H1 (cell line): ENCODE measurements around the gene GNAO1. TPM values are rescaled to one million over a fixed set of nuclear protein-coding genes. Genes with fewer than 3 reads are reported as not detected.

Experiments used
- CTCF ChIA-PET: fragments of 300-600 bp; sonication (Branson Sonifier 250); formaldehyde crosslinking; loops from one replicate; lab custom pipeline; 2021; ENCODE audit not compliant: partially characterized antibody; lab: Charles Lee
- POLR2A ChIA-PET: fragments of 300-600 bp; sonication (Branson Sonifier 250); formaldehyde crosslinking; loops from one replicate; lab custom pipeline; 2021; ENCODE audit warnings: inconsistent platforms; ENCODE audit not compliant: partially characterized antibody; lab: Charles Lee
- DNase-seq, 2 experiments: peaks; one replicate each; pipeline versions ENCODE4 v3.0.0 to v3.0.0-alpha.2; 2010 to 2022; ENCODE audit warnings: low spot score in 2 of 2, low read depth in 1 of 2, mixed read lengths in 1 of 2
- FAIRE-seq: peaks from 2 replicates; lab custom pipeline; 2011; peaks lifted over from hg19 to GRCh38; lab: Jason Lieb, UNC
- H2AFZ ChIP-seq: 2 replicates; pipeline ENCODE4 v1.8.1; 2012; ENCODE audit warnings: low read length, inconsistent platforms
- H2AK5ac ChIP-seq: 2 replicates; pipeline ENCODE4 v1.6.1; 2013; ENCODE audit warnings: low read depth, low read length
- H2BK120ac ChIP-seq: replicated peaks from 2 replicates; pipeline ENCODE3; 2013; ENCODE audit warnings: low read depth, low read length, inconsistent platforms
- H2BK12ac ChIP-seq: 2 replicates; pipeline ENCODE4 v1.6.1; 2013; ENCODE audit warnings: low read depth, low read length
- H2BK15ac ChIP-seq: 2 replicates; pipeline ENCODE4 v1.6.1; 2013; ENCODE audit warnings: low read length
- H2BK20ac ChIP-seq: 2 replicates; pipeline ENCODE4 v1.6.1; 2013; ENCODE audit warnings: low read length
- H2BK5ac ChIP-seq: 2 replicates; pipeline ENCODE4 v1.6.1; 2013; ENCODE audit warnings: low read depth, low read length
- H3K14ac ChIP-seq: 2 replicates; pipeline ENCODE4 v1.6.1; 2013; ENCODE audit warnings: inconsistent platforms; ENCODE audit not compliant: insufficient read length
- H3K18ac ChIP-seq: 2 replicates; pipeline ENCODE4 v1.6.1; 2013; ENCODE audit warnings: low read length; ENCODE audit errors: extremely low read depth
- H3K23ac ChIP-seq: 2 replicates; pipeline ENCODE4 v1.6.1; 2013; ENCODE audit warnings: inconsistent platforms; ENCODE audit not compliant: insufficient read length
- H3K23me2 ChIP-seq: 2 replicates; pipeline ENCODE4 v1.6.1; 2013; ENCODE audit warnings: low read depth, low read length
- H3K27ac ChIP-seq: 2 replicates; pipeline ENCODE4 v1.6.1; 2011; ENCODE audit warnings: low read depth, low read length, inconsistent platforms
- H3K27me3 ChIP-seq, 4 experiments: replicated peaks in 1 of 4; 1 replicate in 1 of 4; 2 replicates in 3 of 4; pipeline versions ENCODE4 v1.6.1 to v1.8.1; 2011 to 2013; ENCODE audit warnings: low read length in 3 of 4, mild to moderate bottlenecking in 3 of 4, inconsistent platforms in 2 of 4, mixed read lengths in 2 of 4, moderate library complexity in 1 of 4; ENCODE audit not compliant: control insufficient read depth in 3 of 4, insufficient read depth in 3 of 4; ENCODE audit errors: extremely low read depth in 1 of 4
- H3K36me3 ChIP-seq, 4 experiments: 2 replicates each; pipeline versions ENCODE4 v1.6.1 to v1.8.1; 2011 to 2013; ENCODE audit warnings: mild to moderate bottlenecking in 4 of 4, low read length in 3 of 4, moderate library complexity in 2 of 4, control low read depth in 1 of 4, inconsistent platforms in 1 of 4; ENCODE audit not compliant: insufficient read depth in 4 of 4, control insufficient read depth in 2 of 4
- H3K4ac ChIP-seq: replicated peaks from 2 replicates; pipeline ENCODE3; 2013; ENCODE audit warnings: low read length, low read depth, mixed read lengths, inconsistent platforms; ENCODE audit not compliant: insufficient read length
- H3K4me1 ChIP-seq, 4 experiments: replicated peaks in 1 of 4; 1 replicate in 1 of 4; 2 replicates in 3 of 4; pipeline versions ENCODE4 v1.6.1 to v1.8.1; 2011 to 2013; ENCODE audit warnings: low read length in 3 of 4, inconsistent platforms in 2 of 4, mixed read lengths in 1 of 4; ENCODE audit not compliant: insufficient read depth in 4 of 4, control insufficient read depth in 3 of 4
- H3K4me2 ChIP-seq, 2 experiments: 2 replicates each; pipeline versions ENCODE4 v1.6.1 to v1.8.1; 2011 to 2013; ENCODE audit warnings: low read depth in 2 of 2, low read length in 2 of 2, control low read depth in 1 of 2, inconsistent platforms in 1 of 2, mild to moderate bottlenecking in 1 of 2; ENCODE audit not compliant: insufficient read depth in 1 of 2
- H3K4me3 ChIP-seq, 4 experiments: fragments of 200-600, 300-600 bp in 1 of 4; sonication (generic), shearing (Covaris generic), sonication (Bioruptor Twin) in 1 of 4; 2 replicates each; pipeline versions ENCODE4 v1.5.1 to v1.8.1; 2011 to 2016; ENCODE audit warnings: low read length in 4 of 4, low read depth in 3 of 4, control low read depth in 2 of 4, inconsistent platforms in 2 of 4, mild to moderate bottlenecking in 2 of 4, mixed read lengths in 1 of 4, moderate library complexity in 1 of 4; ENCODE audit not compliant: insufficient read depth in 2 of 4; ENCODE audit errors: extremely low read depth in 1 of 4
- H3K56ac ChIP-seq: replicated peaks from 2 replicates; pipeline ENCODE3; 2013; ENCODE audit warnings: low read depth, mild to moderate bottlenecking, mixed read lengths, low read length, inconsistent platforms; ENCODE audit not compliant: insufficient read length
- H3K79me1 ChIP-seq: 2 replicates; pipeline ENCODE4 v1.6.1; 2013; ENCODE audit warnings: low read depth, low read length, control low read depth
- H3K79me2 ChIP-seq, 2 experiments: 2 replicates each; pipeline versions ENCODE4 v1.6.1 to v1.8.1; 2012 to 2013; ENCODE audit warnings: low read length in 2 of 2, mild to moderate bottlenecking in 2 of 2, inconsistent platforms in 1 of 2; ENCODE audit not compliant: insufficient read depth in 2 of 2, control insufficient read depth in 1 of 2
- H3K9ac ChIP-seq, 4 experiments: replicated peaks in 1 of 4; 1 replicate in 1 of 4; 2 replicates in 3 of 4; pipeline versions ENCODE4 v1.6.1 to v1.8.1; 2011 to 2013; ENCODE audit warnings: low read depth in 3 of 4, low read length in 3 of 4, control low read depth in 2 of 4, mild to moderate bottlenecking in 2 of 4, moderate library complexity in 2 of 4, inconsistent platforms in 1 of 4; ENCODE audit errors: extremely low read depth in 1 of 4
- H3K9me3 ChIP-seq, 2 experiments: 2 replicates each; pipeline versions ENCODE4 v1.6.1 to v1.8.1; 2012 to 2013; ENCODE audit warnings: mild to moderate bottlenecking in 2 of 2, moderate library complexity in 2 of 2, control low read depth in 1 of 2, inconsistent platforms in 1 of 2, low read depth in 1 of 2, low read length in 1 of 2, mixed read lengths in 1 of 2; ENCODE audit not compliant: insufficient read depth in 2 of 2
- H4K20me1 ChIP-seq, 2 experiments: replicated peaks in 1 of 2; 2 replicates each; pipeline versions ENCODE3 to v1.8.1; 2011 to 2013; ENCODE audit warnings: inconsistent platforms in 2 of 2, low read length in 2 of 2, mild to moderate bottlenecking in 1 of 2; ENCODE audit not compliant: insufficient read depth in 2 of 2, control insufficient read depth in 1 of 2
- H4K5ac ChIP-seq: 2 replicates; pipeline ENCODE4 v1.6.1; 2013; ENCODE audit warnings: low read length, low read depth, mixed read lengths, inconsistent platforms; ENCODE audit not compliant: insufficient read length
- H4K8ac ChIP-seq: 2 replicates; pipeline ENCODE4 v1.8.0; 2013; ENCODE audit warnings: mild to moderate bottlenecking, moderate library complexity, low read length, inconsistent platforms; ENCODE audit not compliant: insufficient read depth; ENCODE audit errors: extremely low read depth
- H4K91ac ChIP-seq: replicated peaks from 2 replicates; pipeline ENCODE3; 2013; ENCODE audit warnings: low read length, mixed read lengths, inconsistent platforms; ENCODE audit not compliant: insufficient read length
- BACH1 ChIP-seq: IDR thresholded peaks from 2 replicates; pipeline ENCODE4 v1.6.1; 2012; ENCODE audit warnings: low read length, improper control_type of control experiment
- POU5F1 ChIP-seq: IDR thresholded peaks from 2 replicates; pipeline ENCODE4 v1.6.1; 2011; ENCODE audit warnings: low read depth, mild to moderate bottlenecking, low read length, moderate library complexity
- RXRA ChIP-seq: IDR thresholded peaks from 2 replicates; pipeline ENCODE4 v1.6.1; 2011; ENCODE audit warnings: low read depth, mild to moderate bottlenecking, low read length, moderate library complexity; ENCODE audit not compliant: insufficient read depth
- TAF7 ChIP-seq: optimal IDR thresholded peaks from 2 replicates; pipeline ENCODE3; 2011; ENCODE audit warnings: low read depth, mild to moderate bottlenecking, inconsistent platforms, low read length, moderate library complexity, borderline replicate concordance
- WGBS, 2 experiments: shearing (Covaris generic) in 1 of 2; methylation state at CpG; one replicate each; pipeline versions ENCODE4 v1.1.6 to v1.1.7; 2013 to 2015; ENCODE audit warnings: low lambda C conversion rate in 2 of 2, mixed read lengths in 2 of 2, inconsistent platforms in 1 of 2, low coverage in 1 of 2, missing lambda C conversion rate in 1 of 2; ENCODE audit not compliant: insufficient replicate concordance in 2 of 2, insufficient coverage in 1 of 2, insufficient read length in 1 of 2; ENCODE audit errors: extremely low coverage in 1 of 2, missing lambda C conversion rate in 1 of 2; 5-methylcytosine and 5-hydroxymethylcytosine counted together
- polyA plus RNA-seq, 7 experiments: library from polyadenylated mRNA; depleted of rRNA in 3 of 7; stranded (reverse) in 5 of 7; unstranded in 2 of 7; fragments of >200 nt in 5 of 7; fragments of 200-250 nt in 2 of 7; gene quantifications; 1 replicate in 5 of 7; 2 replicates in 1 of 7; 4 replicates in 1 of 7; pipeline versions ENCODE4 v1.2.1 to v1.2.3, GENCODE V29; 2011 to 2013; ENCODE audit warnings: missing spikeins in 2 of 7, mixed read lengths in 2 of 7
- total RNA-seq: library from RNA; stranded (reverse); fragmentation: NEBNext Ultra II Directional; extraction: Animal tissue kit (Norgen Biotek cat#: 25700); gene quantifications from 2 replicates; pipeline ENCODE4 v1.2.1, GENCODE V29; 2021

Gene GNAO1
- total and polyA plus RNA-seq, 2 of the 8 experiments (the other 6 are each of a cell fraction or from before 2014, with no cell fraction given), result 6.7 to 34.4 TPM

- H3K14ac ChIP-seq, result no peak overlapping the region
- peak overlapping the region; percentile 51 to 53; a peak in 3 of 4 replicates for H3K4me2 ChIP-seq
- no peak overlapping the region for H3K23ac ChIP-seq
- H2BK20ac ChIP-seq, result no peak overlapping the region
- H3K36me3 ChIP-seq, result no peaks in the 10 kb centered on the region
- POLR2A ChIA-PET, result interaction anchor here (0.6 to 1.6 kb wide), 2 partner anchors 14 to 44 kb away, joined by 3 to 7 read pairs; no protein-coding TSS in a partner anchor
- no peaks in the 10 kb centered on the region for H3K9me3 ChIP-seq
- H3K79me2 ChIP-seq, result no peaks in the 10 kb centered on the region
- no peak overlapping the region for H3K4ac ChIP-seq
- no peak overlapping the region for H2BK120ac ChIP-seq
- no peak overlapping the region for H4K91ac ChIP-seq
- H2BK15ac ChIP-seq, result no peak overlapping the region
- no peak overlapping the region; the same call in 1 of the 2 replicates for H3K18ac ChIP-seq
- H3K4me3 ChIP-seq, result peak overlapping the region in 1 of 4 experiments; percentile 5; a peak in 3 of 8 replicates
- no peak overlapping the region; the same call in 1 of the 2 replicates for H4K8ac ChIP-seq
- peaks cover 2 to 6% of the 10 kb centered on the region in 2 experiments for H4K20me1 ChIP-seq
- no peaks in the 10 kb centered on the region; the same call in 1 of the 2 replicates for H3K79me1 ChIP-seq
- H4K5ac ChIP-seq, result no peak overlapping the region
- DNase-seq (no peak), FAIRE-seq (peak; percentile 66)
- CTCF ChIA-PET, result interaction anchor here (0.7 to 2.4 kb wide), 5 partner anchors 13 to 274 kb away, joined by 3 to 6 read pairs (median 5); no protein-coding TSS in a partner anchor
- 59% methylated on average over 12 of the region's 12 CpGs; no CpG with 5 or more reads in 1 of the 2 experiments for WGBS, 2 experiments
- peaks cover 0 to 2% (median 0%) of the 10 kb centered on the region in 4 experiments; a peak in 2 of 7 replicates for H3K27me3 ChIP-seq
- no peaks in the 10 kb centered on the region for H3K23me2 ChIP-seq
- H2BK5ac ChIP-seq, result no peak overlapping the region
- H3K9ac ChIP-seq, result no peak overlapping the region; a peak in 1 of 7 replicates
- H3K56ac ChIP-seq, result no peak overlapping the region
- H2AK5ac ChIP-seq, result no peak overlapping the region
- H3K4me1 ChIP-seq, result peaks cover 11 to 17% (median 12%) of the 10 kb centered on the region in 4 experiments; a peak in 6 of 7 replicates
- H3K27ac ChIP-seq, result no peak overlapping the region
- H2BK12ac ChIP-seq, result peak overlapping the region; percentile 23; the same call in 1 of the 2 replicates
- no peak overlapping the region for H2AFZ ChIP-seq
- TF ChIP-seq BACH1, result no peak
- no peak for TF ChIP-seq RXRA
- no peak for TF ChIP-seq POU5F1
- no peak for TF ChIP-seq TAF7
Measured at GRCh38 chr16:56295739-56296527, 104.6 kb downstream of the GNAO1 start.
